Hepatocyte (in vitro differentiated cells): ENCODE data around the gene TEAD1. TPM values are rescaled to one million over a fixed set of nuclear protein-coding genes. Genes with fewer than 3 reads are reported as not detected.
A peak's percentile ranks its signal among the peaks of the same experiment; 100 is the strongest.

Experiments
- DNase-seq: peaks from one replicate; pipeline ENCODE4 v3.0.0-alpha.2; 2016; ENCODE audit warnings: low spot score
- H2AFZ ChIP-seq: fragments of 200-600 bp; sonication (generic); 2 replicates; pipeline ENCODE4 v1.6.0; 2016; ENCODE audit warnings: antibody characterized with exemption, mild to moderate bottlenecking
- H3K27ac ChIP-seq: fragments of 200-600 bp; sonication (generic); 2 replicates; pipeline ENCODE4 v1.5.1; 2016; ENCODE audit warnings: mild to moderate bottlenecking
- H3K27me3 ChIP-seq: fragments of 200-600 bp; sonication (generic); 2 replicates; pipeline ENCODE4 v1.6.1; 2016
- H3K36me3 ChIP-seq: fragments of 200-600 bp; sonication (generic); replicated peaks from 2 replicates; pipeline ENCODE4 v1.5.1; 2016; ENCODE audit warnings: low read depth; ENCODE audit not compliant: insufficient read depth
- H3K4me1 ChIP-seq: fragments of 200-600 bp; sonication (generic); 2 replicates; pipeline ENCODE4 v1.5.1; 2016; ENCODE audit warnings: mild to moderate bottlenecking, moderate library complexity; ENCODE audit not compliant: insufficient read depth
- H3K4me2 ChIP-seq: fragments of 200-600 bp; sonication (generic); 2 replicates; pipeline ENCODE4 v1.6.0; 2016
- H3K4me3 ChIP-seq: fragments of 200-600 bp; sonication (generic); 2 replicates; pipeline ENCODE4 v1.5.1; 2016; ENCODE audit warnings: mild to moderate bottlenecking
- H3K79me2 ChIP-seq: fragments of 200-600 bp; sonication (generic); 2 replicates; pipeline ENCODE4 v1.6.0; 2017; ENCODE audit warnings: mild to moderate bottlenecking
- H3K9me2 ChIP-seq: fragments of 200-600 bp; sonication (generic); replicated peaks from 2 replicates; pipeline ENCODE4 v1.6.0; 2017; ENCODE audit warnings: mild to moderate bottlenecking; ENCODE audit not compliant: insufficient read depth
- H3K9me3 ChIP-seq: fragments of 200-600 bp; sonication (generic); 2 replicates; pipeline ENCODE4 v1.5.1; 2016; ENCODE audit warnings: low read depth, mild to moderate bottlenecking
- H4K20me1 ChIP-seq: fragments of 200-600 bp; sonication (generic); 2 replicates; pipeline ENCODE4 v1.6.0; 2016; ENCODE audit warnings: mild to moderate bottlenecking; ENCODE audit not compliant: insufficient read depth, poor library complexity, severe bottlenecking
- CTCF ChIP-seq: fragments of 200-600 bp; sonication (generic); IDR thresholded peaks from 2 replicates; pipeline ENCODE4 v1.5.1; 2016; ENCODE audit warnings: antibody characterized with exemption, mild to moderate bottlenecking; ENCODE audit not compliant: poor library complexity
- EZH2 ChIP-seq: fragments of 200-600 bp; sonication (generic); IDR thresholded peaks from 2 replicates; pipeline ENCODE4 v1.6.1; 2016; ENCODE audit warnings: antibody characterized with exemption, mild to moderate bottlenecking, borderline replicate concordance
- EZH2phosphoT487 ChIP-seq: fragments of 200-600 bp; sonication (generic); IDR thresholded peaks from one replicate; pipeline ENCODE4 v1.6.1; 2018; ENCODE audit warnings: antibody characterized with exemption, mild to moderate bottlenecking, low read depth, moderate library complexity; ENCODE audit not compliant: unreplicated experiment, severe bottlenecking
- whole genome bisulfite sequencing: methylation state at CpG from one replicate; pipeline ENCODE4 v1.1.6; 2016; ENCODE audit warnings: low lambda C conversion rate; ENCODE audit errors: missing lambda C conversion rate; 5-methylcytosine and 5-hydroxymethylcytosine counted together
- polyA plus RNA-seq: library from polyadenylated mRNA; unstranded; fragments of >200 nt; fragmentation: Nextera tagmentation; extraction: Ambion mirVana; gene quantifications from 2 replicates; pipeline ENCODE4 v1.2.1, GENCODE V29; 2016
- total RNA-seq: library from RNA; depleted of rRNA; stranded (reverse); fragments of >200 nt; gene quantifications from 2 replicates; pipeline ENCODE4 v1.2.3, GENCODE V29; 2014

Gene TEAD1
- total and polyA plus RNA-seq, 2 experiments from 2014 or later = 37.2 to 82.2 TPM

DNA sequence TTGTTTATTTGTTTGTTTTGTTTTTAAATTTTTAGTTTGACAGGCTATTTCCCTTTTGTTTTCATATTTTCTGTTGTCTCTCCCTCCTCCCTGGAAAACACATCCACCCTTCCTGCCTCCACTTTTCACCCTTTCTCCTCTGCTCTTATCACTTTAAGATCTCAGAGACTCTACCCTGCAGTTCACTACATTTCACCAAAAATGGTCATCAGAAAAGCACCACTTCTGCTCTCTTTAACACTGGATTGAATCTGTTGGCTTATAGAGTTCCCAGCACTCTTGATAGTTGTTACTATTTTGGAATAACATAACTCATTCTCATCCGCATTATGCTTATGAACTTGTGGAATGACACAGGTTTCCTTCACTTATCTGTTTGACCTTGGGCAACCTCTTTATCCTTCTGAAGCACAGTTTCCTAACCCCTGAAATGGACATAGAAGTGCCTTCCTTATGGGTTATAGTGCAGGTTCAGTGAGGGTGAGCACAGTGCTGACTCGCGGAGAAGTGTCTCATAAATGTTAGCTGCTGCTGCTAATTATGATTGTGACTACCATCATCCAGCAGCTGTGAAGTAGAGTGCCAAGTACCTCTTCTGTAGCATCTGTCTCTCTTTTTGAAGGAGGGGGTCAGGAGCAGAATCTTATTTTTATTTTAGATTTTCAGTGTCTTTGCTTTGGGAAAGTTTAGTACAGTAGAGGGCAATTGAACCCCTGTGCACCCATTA lies 15.0 kb downstream of the TEAD1 start:
- no peak overlapping the region for H3K4me2 ChIP-seq
- H3K36me3 ChIP-seq = no peaks in the 10 kb centered on the region
- H3K27ac ChIP-seq = peak overlapping the region; percentile 15
- peaks cover 10% of the 10 kb centered on the region for H4K20me1 ChIP-seq
- H3K27me3 ChIP-seq = no peaks in the 10 kb centered on the region
- no peak overlapping the region for H2AFZ ChIP-seq
- no peaks in the 10 kb centered on the region for H3K9me3 ChIP-seq
- no peak for DNase-seq
- no peak overlapping the region for H3K4me3 ChIP-seq
- peaks cover 86% of the 10 kb centered on the region for H3K79me2 ChIP-seq
- TF ChIP-seq EZH2 = no peak
- TF ChIP-seq EZH2phosphoT487 = no peak
- no peak for TF ChIP-seq CTCF
- 90% methylated on average over 3 of the region's 3 CpGs for WGBS
- peaks cover 82% of the 10 kb centered on the region for H3K4me1 ChIP-seq
- no peaks in the 10 kb centered on the region for H3K9me2 ChIP-seq

GRCh38 chr11:12690663-12691062 lies 16.4 kb downstream of the TEAD1 start:
- no peak for TF ChIP-seq CTCF
- no peak for TF ChIP-seq EZH2phosphoT487
- TF ChIP-seq EZH2 = no peak
- H3K27me3 ChIP-seq = no peaks in the 10 kb centered on the region
- no peak overlapping the region for H2AFZ ChIP-seq
- no peaks in the 10 kb centered on the region for H3K9me2 ChIP-seq
- H3K27ac ChIP-seq = peak overlapping the region; percentile 97
- H4K20me1 ChIP-seq = peaks cover 6% of the 10 kb centered on the region
- no peak overlapping the region for H3K4me3 ChIP-seq
- 92% methylated on average over 8 of the region's 8 CpGs for WGBS
- H3K79me2 ChIP-seq = peaks cover 85% of the 10 kb centered on the region
- peaks cover 82% of the 10 kb centered on the region for H3K4me1 ChIP-seq
- H3K4me2 ChIP-seq = no peak overlapping the region
- no peaks in the 10 kb centered on the region for H3K36me3 ChIP-seq
- no peaks in the 10 kb centered on the region for H3K9me3 ChIP-seq
- DNase-seq = no peak

GRCh38 chr11:12691473-12691872 lies 17.3 kb downstream of the TEAD1 start:
- H3K27ac ChIP-seq = peak overlapping the region; percentile 97
- H3K4me2 ChIP-seq = no peak overlapping the region
- H3K27me3 ChIP-seq = no peaks in the 10 kb centered on the region
- H3K79me2 ChIP-seq = peaks cover 85% of the 10 kb centered on the region
- H3K9me3 ChIP-seq = no peaks in the 10 kb centered on the region
- H3K36me3 ChIP-seq = no peaks in the 10 kb centered on the region
- TF ChIP-seq EZH2 = no peak
- TF ChIP-seq EZH2phosphoT487 = no peak
- TF ChIP-seq CTCF = no peak
- no peak for DNase-seq
- peaks cover 3% of the 10 kb centered on the region for H4K20me1 ChIP-seq
- peaks cover 82% of the 10 kb centered on the region for H3K4me1 ChIP-seq
- no peaks in the 10 kb centered on the region for H3K9me2 ChIP-seq
- 47% methylated on average over 4 of the region's 4 CpGs for WGBS
- H3K4me3 ChIP-seq = no peak overlapping the region
- H2AFZ ChIP-seq = no peak overlapping the region
